Posterior cingulate gyrus (tissue), 11 donors: ENCODE data around the gene LCE1E.

Experiments used
- DNase-seq, 10 donors: peaks; one replicate each; pipeline versions ENCODE4 v3.0.0 to v3.0.0-alpha.2; 2020 to 2021; ENCODE audit warnings: mixed read lengths in 3 of 10
- intact Hi-C: fragments of 100-400 bp; cut with DNase I; formaldehyde crosslinking; loops from one replicate; pipeline ENCODE4 v1.15.1; 2023

The LCE1E gene

GRCh38 chr1:152786077-152786476, at the start of gene LCE1E:
Gene LCE1E (plus strand): TSS chr1:152786257. CDS start chr1:152787300, 1,043 bp downstream.
- DNase-seq, result no peak
- intact Hi-C loops, result no loop called here

GRCh38 chr1:152737997-152738396, 48.1 kb upstream of the LCE1E start:
- intact Hi-C loops, result no loop called here
- DNase-seq, result no peak

- intact Hi-C loops, result no loop called here
- DNase-seq, result no peak
Measured at GRCh38 chr1:152739841-152740240, 46.2 kb upstream of the LCE1E start.

DNA sequence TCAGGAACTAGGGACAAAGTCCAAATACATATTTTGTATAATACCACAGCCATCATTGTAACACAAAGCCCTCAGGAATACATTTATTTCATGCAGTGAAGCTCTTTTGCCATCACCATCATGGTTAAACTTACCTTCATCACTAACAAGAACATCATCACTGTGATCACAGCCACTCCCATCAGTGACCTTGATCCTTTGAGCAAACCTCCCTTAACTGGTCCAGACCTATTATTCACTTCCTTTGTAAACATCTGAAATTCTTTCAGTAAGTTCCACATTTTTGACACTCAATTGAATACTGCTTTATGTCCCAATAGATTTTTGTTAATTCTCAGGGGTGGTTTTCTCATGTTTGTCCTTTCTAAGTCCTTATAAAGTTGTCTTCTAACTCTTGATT, 44.4 kb upstream of the LCE1E start:
- no peak for DNase-seq
- intact Hi-C loops, result no loop called here

DNA sequence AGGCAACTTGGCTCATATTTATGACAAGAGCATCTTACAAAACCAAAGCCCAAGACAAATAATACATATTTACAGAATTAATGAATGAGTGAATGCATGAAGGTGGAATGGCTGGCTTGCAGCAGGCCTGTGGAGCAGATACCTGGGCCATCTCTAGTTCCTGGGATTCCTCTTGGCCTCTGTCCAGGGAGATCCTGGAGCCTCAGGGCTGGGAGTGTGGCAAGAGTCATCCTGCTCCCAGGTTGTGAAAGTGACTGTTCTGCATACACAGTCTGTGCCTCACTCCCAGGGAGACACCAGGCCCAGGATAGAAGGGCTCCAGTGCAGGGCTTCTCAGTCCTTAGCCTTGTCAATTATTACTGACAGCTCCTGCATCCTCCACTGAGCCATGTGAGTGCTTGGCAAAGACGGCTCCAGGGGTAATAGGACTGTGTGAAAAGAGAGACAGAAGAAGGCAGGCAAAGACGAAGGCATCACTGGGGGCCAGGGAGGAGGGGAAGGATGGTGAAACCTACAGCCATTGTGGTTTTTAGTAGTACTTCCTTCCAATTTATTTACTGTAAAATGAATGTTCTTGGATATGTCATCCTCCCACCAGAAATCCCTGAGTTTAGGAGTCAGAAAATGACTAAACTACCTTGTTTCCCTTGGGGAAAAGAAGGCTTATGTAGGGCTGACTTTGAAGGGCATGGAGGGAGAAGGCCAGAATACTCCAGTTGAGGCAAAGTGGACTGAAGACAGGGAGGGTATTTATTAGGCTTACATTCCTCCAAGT, 42.5 kb upstream of the LCE1E start:
- intact Hi-C loops, result no loop called here
- DNase-seq, result no peak

- DNase-seq, result no peak
- intact Hi-C loops, result no loop called here
Measured at GRCh38 chr1:152745289-152745704, 40.8 kb upstream of the LCE1E start.

DNA sequence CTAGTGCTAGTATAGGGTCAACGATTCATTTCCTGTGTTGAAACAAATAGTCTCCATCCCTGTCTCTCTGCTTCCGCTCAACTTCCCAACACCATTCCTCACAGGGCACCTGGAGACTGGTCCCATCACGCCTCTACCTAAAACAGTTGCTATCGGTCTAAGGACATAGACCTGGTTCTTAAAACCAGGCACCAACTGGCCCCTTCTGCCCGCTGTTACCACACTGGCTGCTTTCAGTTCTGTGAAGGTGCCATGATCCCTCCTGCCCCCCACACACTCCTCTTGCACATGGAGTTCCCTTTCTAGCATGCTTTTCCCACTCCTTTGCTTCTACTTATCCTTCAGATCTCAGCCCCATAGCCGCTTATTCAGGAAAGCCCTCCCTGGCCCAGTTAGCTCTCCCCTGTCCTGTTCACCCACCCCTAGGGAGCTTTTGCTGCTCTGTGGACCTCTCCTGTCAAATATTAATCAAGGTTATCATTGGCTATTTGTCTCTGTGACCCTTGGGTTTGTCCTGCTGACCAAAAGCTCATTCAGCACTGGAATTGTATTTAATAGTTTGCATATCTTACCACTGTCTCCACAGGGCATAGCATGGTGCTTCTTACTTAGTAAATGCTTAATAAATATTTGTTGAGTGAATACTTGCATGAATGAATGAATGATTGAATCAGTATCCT, 40.2 kb upstream of the LCE1E start:
- no peak for DNase-seq
- intact Hi-C loops, result no loop called here

DNA sequence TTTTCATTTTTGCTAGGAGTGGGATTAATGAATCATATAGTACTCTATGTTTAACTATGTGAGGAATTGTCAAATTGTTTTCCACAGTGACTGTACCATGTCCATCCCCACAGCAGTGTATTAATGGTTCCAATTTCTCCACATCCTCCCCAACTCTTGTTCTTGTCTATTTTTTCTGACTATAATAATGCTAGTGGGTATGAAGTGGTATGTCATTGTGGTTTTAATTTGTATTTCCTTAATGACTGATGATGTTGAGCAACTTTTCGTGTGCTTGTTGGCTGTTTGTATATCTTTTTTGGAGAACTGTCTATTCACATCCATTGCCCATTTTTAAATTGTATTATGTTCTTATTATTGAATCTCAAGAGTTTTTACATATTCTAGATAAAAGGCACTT, 38.2 kb upstream of the LCE1E start:
- intact Hi-C loops, result no loop called here
- no peak for DNase-seq

DNA sequence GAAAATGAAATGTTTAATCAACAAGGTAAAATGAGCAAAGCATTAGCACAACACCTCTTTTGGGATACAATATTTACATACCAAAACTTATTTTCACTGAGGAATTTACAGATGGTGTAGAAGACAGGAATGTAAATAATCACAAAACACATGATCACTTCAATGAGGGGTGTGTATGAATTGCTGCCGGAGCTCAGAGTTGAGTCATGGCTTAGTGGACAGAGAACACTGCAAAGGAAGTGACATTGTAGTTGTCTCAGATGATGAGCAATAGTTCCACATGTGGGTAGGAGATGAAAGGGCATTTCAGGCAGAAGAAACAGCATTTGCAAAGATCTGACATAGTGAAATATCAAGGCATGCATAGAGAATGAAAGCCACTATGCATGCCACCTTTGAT, 33.8 kb upstream of the LCE1E start:
- intact Hi-C loops, result no loop called here
- no peak for DNase-seq

DNA sequence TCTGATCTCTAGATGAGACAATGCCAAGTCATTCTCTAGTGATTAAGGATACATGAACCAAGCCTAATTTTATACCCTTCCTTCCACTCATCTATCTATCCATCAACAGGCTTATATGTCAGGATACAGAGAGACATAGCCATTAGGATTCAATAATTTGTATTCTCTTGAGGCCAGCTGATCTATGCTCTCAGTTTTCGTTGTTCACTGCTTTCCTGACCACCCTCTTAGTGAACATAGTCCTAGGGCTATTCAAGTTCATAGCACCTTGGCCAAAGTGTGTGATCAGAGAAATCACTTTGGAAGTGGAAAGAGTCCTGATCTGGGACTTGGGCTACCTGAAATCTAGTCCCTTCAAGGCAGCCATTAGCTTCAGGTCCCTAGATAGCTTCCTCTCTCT, 32.5 kb upstream of the LCE1E start:
- intact Hi-C loops, result no loop called here
- DNase-seq, result no peak

DNA sequence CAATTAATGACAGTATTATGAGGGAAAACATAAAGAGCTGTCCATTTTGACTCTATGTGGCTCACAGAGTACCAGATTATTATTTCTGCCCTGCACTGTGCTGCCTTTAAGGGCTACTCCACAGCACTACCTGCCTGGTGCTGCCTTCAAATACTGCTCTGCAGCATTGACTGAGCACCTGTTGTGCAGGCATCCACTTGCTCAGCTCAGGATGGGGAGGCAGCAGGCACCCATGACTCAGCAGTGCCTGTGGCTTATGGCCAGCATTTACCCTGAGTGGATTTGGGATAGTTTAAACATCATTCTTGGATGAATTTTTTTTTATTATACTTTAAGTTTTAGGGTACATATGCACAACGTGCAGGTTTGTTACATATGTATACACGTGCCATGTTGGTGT, 29.2 kb upstream of the LCE1E start:
- intact Hi-C loops, result no loop called here
- no peak for DNase-seq

DNA sequence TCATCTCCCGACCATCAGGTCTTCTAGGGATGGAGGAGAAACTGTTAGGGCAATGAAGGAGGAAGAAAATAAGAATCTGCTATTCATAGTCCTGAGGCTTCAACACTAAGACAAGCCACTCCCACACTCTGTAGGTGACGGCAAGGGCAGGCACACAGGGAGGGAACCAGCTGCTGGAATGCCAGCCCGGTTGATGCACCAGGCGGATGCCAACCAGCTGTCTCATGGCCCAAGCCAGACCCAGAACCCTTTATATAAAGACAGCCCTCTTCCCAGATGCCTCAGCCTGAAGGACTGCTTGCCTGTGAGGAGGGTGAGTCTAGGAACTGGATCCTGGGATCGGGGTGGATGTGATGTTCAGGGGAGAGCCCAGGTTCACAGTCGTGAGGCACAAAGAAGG, 28.3 kb upstream of the LCE1E start, which contains the start of gene KPRP:
Gene KPRP (plus strand): TSS at position 279 of the 400 bp plus-strand sequence. CDS start 1,564 bp downstream, outside the sequence.
- intact Hi-C loops, result no loop called here
- DNase-seq, result peak in 1 of 10 donors; percentile 48

- no peak for DNase-seq
- intact Hi-C loops, result no loop called here
Measured at GRCh38 chr1:152758636-152759035, 27.4 kb upstream of the LCE1E start.

GRCh38 chr1:152759453-152760173, 26.4 kb upstream of the LCE1E start:
- intact Hi-C loops, result no loop called here

GRCh38 chr1:152760551-152761190, 25.4 kb upstream of the LCE1E start:
- intact Hi-C loops, result no loop called here
- DNase-seq, result peak in 1 of 10 donors; percentile 85

More at GRCh38 chr1:152759453-152760173, 26.4 kb upstream of the LCE1E start:
- DNase-seq, result peak in 1 of 10 donors; percentile 66

- peak in 1 of 10 donors; percentile 65 for DNase-seq
- intact Hi-C loops, result no loop called here
Measured at GRCh38 chr1:152761609-152762213, 24.3 kb upstream of the LCE1E start.

DNA sequence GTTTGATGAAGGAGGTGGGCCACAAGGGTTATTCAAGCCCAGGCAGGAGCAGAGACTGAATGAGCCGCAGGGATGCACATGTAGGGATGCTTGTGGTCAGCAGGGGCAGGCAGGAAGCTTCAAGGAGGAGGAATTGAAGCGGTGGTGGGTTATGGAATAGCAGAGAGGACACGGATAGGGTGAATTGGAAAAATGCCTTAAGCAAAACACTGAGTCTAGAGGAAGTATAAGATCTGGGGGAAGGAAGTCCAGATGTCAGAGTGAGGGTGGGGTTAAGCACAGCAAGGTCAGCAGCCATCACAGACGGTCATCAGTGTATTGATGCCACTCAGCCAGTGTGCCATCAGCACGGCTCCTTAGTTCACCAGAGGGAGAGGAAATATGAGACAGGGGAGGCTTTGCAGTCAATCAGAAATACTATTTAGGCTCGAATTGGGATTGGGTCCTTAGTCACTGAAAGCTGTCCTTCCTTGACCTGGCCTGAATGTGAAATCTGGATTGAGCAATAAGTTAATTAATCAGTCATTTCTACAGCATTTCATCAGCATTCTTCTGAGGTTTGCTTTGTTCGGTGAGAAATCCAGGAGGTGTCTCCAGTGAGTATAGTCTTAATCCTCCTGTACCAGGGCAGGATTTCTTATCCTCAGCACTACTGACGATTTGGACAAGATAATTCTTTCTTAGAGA, 17.1 kb upstream of the LCE1E start:
- intact Hi-C loops, result no loop called here
- no peak for DNase-seq

- DNase-seq, result no peak
- intact Hi-C loops, result no loop called here
Measured at GRCh38 chr1:152770411-152770810, 15.6 kb upstream of the LCE1E start.

- peak in 1 of 10 donors; percentile 41 for DNase-seq
- intact Hi-C loops, result loop anchor here (5.0 kb wide), 1 partner anchor 48 kb away; no protein-coding TSS in a partner anchor
Measured at GRCh38 chr1:152774875-152775274, 11.2 kb upstream of the LCE1E start, which contains the start of gene LCE1F. Gene LCE1F (plus strand): TSS chr1:152775140. CDS start chr1:152776372, 1,232 bp downstream.
